OCI-LY1 (cell line): ENCODE data around the gene ADD2.

ENCODE experiments used
- EZH2 ChIP-seq: fragments of 200-600 bp; sonication (generic), shearing (Covaris generic); IDR thresholded peaks from 2 replicates; pipeline ENCODE4 v1.8.0; 2017; ENCODE audit warnings: borderline replicate concordance, mixed run types, mild to moderate bottlenecking, antibody characterized with exemption, low read length, moderate library complexity, mixed read lengths
- TF ChIP-seq, protein P1 (sequence below): fragments of 200-600 bp; sonication (generic), shearing (Covaris generic); IDR thresholded peaks from 2 replicates; pipeline ENCODE4 v1.5.1; 2017; ENCODE audit warnings: mild to moderate bottlenecking, antibody characterized with exemption, low read length, moderate library complexity, mixed read lengths

DNA sequence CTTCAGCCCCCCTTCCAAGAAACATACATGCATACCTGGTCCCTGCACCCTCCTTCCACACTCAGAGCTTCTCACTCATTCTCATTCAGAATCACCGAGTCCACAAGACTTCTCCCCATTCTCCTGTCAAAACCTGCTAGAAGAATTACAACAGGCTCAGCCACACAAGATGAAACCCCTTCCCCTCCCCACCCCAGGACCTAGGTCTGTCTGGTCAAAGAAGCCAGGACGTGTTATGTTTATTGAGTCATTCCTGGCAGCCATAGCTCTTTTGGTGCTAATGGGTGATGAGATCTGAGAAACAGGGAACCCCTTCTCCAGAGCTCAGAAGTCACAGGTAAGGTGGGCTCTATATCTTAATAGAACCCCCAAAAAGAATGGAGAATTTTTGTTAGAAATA lies 1.4 kb upstream of the ADD2 start:
- TF ChIP-seq, protein P1, sequence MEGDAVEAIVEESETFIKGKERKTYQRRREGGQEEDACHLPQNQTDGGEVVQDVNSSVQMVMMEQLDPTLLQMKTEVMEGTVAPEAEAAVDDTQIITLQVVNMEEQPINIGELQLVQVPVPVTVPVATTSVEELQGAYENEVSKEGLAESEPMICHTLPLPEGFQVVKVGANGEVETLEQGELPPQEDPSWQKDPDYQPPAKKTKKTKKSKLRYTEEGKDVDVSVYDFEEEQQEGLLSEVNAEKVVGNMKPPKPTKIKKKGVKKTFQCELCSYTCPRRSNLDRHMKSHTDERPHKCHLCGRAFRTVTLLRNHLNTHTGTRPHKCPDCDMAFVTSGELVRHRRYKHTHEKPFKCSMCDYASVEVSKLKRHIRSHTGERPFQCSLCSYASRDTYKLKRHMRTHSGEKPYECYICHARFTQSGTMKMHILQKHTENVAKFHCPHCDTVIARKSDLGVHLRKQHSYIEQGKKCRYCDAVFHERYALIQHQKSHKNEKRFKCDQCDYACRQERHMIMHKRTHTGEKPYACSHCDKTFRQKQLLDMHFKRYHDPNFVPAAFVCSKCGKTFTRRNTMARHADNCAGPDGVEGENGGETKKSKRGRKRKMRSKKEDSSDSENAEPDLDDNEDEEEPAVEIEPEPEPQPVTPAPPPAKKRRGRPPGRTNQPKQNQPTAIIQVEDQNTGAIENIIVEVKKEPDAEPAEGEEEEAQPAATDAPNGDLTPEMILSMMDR, result no peak
- TF ChIP-seq EZH2, result no peak
